ENCODE data around the gene ACVR1C.

GRCh38 chr2:157631861-157632260 lies 3.2 kb upstream of the ACVR1C start:
- TF ChIP-seq POLR2AphosphoS5 (IDR thresholded peaks at IDR 0.05; ENCODE audit: low read depth, low read length) (no peak), REST (IDR thresholded peaks at IDR 0.05; ENCODE audit: insufficient read depth in 1 of 2, low read depth in 2 of 2, low read length in 2 of 2) (no peak), TAF1 (IDR thresholded peaks at IDR 0.05; ENCODE audit: borderline replicate concordance, insufficient read depth, low read length) (no peak)
